Glomerular visceral epithelial cell (primary cell): Measurements from ENCODE around the gene ACVR1B.
A peak's percentile ranks its signal among the peaks of the same experiment; 100 is the strongest.

Source experiments
- DNase-seq: peaks from one replicate; pipeline ENCODE4 v3.0.0-alpha.2; 2016; ENCODE audit errors: extremely low spot score

The ACVR1B gene

GRCh38 chr12:52020539-52021336, 69.2 kb downstream of the ACVR1B start:
- peak; percentile 54 for DNase-seq

DNA sequence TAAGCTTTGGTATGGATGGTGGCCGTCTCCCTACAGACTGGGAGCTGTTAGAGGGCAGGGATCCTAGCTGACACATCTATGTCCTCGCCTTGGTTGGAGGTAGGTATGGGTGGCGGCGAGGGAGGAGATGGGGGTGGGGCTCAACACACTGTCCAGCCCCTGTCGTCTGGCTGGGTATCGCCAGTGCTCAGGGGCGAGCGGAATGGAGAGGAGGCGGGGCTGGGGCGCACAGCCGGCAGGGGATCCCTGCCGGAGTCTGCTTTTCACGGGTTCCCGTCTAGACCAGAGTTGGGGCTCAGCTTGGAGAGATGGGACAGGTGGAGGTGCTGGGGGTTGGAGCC, 71.3 kb downstream of the ACVR1B start:
- DNase-seq = no peak

- peak; percentile 80 for DNase-seq
Observed at GRCh38 chr12:52023182-52023975, 71.9 kb downstream of the ACVR1B start.

DNA sequence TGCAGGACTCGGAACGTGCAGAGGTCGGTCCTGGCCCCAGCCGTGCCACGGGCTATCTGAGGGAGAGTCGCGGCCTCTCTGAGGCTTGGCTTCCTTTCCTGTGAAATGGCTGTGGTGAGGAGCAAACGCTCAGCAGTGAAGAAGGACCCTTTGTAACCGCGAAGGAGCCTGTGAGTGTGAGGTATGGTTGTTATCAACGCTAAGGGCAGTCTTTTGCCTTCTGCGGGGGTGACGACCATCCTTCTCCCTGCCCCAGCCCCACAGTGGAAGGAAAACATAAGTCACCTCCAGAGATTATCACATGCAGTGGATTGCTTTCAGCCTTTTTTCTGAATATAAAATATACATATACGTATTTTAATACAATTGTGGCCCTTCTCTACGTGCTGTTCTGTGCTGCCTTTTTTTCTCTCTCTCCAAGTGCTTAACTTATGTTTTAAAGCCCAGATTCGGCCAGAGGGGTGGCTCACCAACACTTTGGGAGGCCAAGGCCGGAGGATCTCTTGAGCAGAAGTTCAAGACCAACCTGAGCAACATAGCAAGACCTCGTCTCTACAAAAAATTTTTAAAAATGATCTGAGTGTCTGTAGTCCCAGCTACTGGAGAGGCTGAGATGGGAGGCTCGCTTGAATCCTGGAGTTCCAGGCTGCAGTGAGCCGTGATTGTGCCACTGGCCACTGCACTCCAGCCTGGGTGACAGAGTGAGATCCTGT, 72.6 kb downstream of the ACVR1B start:
- DNase-seq = no peak

DNA sequence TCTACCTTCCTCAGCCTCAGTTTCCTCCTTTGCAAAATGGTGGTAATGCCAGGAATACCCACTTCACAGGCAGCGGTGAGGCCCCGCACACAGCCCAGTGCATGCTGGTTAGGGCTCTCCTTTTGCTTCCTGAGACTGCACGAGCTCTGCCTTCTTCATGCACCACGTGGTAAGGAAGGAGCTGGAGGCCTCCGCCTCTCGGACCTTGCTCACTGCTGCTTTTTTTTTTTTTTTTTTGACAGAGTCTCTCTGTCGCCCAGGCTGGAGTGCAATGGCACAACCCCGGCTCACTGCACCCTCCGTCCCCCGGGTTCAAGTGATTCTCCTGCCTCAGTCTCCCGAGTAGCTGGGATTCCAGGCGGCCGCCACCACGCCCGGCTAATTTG, 73.3 kb downstream of the ACVR1B start:
- no peak for DNase-seq

DNA sequence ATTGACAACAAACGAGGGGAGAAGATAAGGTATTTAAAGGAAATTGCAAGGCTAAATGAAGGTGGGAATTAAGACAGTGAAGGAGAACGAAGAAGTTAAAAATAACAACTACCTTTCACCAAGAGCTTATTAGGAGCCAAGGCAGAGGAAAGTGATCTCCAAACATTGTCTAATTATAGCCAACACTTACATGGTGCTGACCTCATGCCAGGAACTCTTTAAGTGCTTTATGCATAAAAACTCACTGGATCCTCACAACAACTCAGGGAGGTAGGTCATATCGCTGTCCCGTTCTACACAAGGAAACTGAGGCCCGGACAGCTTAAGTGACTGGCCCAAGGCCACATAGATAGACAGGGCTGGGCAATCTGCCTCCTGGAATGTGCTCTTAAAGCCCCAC, 74.8 kb downstream of the ACVR1B start:
- DNase-seq = no peak

GRCh38 chr12:52027085-52027843, 75.8 kb downstream of the ACVR1B start:
- no peak for DNase-seq

GRCh38 chr12:52029685-52030084, 78.2 kb downstream of the ACVR1B start:
- peak; percentile 31 for DNase-seq

DNA sequence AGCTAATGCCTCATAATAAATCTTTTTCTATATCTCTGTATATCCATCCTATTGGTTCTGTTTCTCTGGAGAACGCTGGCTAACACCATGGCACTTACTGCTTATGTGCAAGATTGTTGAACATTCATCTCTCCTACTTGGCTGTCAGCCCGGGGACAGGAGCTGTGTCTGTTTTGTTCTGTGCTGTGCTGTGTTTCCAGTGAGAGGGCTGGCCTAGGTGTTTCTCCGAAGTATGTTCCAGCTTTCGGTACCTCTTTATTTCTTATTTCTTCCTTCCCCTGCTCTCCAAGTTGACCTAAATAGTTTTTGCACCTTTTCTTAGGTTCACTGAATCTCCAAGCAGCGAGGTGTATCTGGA, 80.9 kb downstream of the ACVR1B start:
- no peak for DNase-seq

DNA sequence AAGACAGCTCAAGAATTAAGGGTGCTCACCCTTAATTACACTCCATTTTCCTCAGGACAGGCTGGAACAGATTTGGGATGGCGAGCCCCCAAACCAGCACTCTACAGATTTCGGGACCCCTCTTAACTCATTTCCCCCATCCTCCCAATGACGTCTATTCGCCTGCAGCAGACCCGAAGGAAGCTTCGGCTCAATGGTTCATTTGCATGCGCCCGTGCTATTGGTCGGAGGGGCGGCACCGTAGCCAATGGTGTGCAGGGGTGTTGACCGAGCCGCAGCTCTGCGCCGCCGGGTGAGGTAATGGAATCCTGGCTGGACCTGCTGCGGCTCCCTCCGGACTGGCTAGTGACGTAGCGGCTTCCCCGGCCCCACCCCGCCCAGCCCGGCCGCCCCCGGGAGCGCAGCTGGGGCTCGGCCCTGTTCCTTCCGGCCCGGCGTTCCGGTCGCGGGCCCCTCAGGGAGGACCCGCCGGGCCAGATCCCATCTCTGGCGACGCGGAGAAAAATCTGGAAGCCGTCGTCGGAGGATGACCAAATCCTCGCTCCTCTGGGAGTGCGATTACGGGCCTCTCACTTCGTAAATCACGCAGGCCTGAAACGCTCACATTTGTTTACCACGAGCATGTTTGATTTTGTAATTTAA, 81.4 kb downstream of the ACVR1B start:
- peak; percentile 95 for DNase-seq

DNA sequence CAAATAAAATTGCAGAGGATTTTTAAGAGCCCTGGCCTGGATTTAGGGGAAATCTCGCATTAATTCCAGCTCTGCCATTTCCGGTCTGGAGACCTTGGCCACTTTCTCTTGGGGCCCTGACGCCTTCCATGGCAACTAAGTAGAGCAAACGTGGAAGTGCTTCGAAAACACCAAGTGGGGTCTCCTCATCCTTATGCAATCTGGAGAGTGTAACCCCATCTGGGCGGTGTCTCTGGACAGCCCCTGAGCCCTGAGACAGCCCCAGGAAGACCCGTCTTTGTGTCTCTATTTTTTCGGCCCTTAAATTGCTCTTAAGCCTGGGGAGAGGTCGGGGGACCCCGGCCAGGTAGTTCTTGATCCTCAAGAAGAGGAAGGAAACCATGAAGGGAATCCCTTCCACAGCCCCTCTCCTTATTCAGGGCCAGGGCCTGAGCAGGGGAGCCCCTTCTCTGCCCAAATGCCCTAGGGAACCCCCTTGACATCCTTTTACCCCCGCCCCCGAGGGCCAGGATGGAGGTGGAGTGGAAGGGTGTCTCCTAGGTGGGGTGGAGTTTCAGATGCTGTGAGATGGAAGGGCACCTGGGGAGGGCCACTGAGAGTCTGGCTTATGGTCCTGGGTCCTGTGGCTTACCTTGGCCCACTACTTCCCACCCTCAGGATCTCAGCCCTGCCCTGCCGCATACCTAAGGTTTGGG, 82.1 kb downstream of the ACVR1B start:
- no peak for DNase-seq

DNA sequence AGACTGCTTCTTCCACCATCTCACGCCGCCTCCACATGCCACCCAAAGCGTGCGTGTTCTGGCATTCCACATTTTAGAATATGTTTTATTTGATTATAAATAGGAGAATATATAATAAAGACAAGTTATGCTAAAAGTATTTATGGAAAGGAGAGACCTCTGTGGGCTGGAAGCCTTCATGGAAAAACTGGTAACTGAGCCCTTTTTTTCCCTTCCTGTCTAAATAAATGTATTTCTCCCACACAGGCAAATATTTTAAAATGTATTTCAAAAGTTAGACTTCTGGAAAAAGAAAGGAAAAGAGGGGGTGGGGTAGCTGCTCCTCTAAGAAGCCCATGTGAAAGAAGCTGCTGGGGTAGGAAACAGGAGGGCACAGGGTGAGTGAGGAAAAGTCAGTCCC, 83.7 kb downstream of the ACVR1B start:
- DNase-seq = no peak

DNA sequence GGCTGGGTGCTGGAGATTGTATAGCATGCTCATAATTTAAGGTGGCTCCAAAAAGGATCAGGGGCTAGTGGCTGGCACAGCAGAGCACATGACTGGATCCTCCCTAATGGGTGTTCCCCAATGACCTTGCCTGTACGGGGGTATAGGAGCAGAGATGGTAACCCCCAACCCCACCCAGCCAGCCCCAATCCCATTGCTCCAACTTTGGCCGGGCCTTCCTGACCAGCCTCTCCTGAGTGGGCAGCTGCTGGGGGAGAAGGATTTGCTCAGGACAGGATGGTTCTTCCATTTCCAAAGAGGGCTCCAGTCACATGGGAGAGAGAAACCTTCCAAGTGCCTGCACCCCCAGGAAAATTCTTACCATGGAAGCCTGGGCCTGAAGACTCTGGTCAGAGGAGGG, 84.4 kb downstream of the ACVR1B start:
- DNase-seq = no peak

DNA sequence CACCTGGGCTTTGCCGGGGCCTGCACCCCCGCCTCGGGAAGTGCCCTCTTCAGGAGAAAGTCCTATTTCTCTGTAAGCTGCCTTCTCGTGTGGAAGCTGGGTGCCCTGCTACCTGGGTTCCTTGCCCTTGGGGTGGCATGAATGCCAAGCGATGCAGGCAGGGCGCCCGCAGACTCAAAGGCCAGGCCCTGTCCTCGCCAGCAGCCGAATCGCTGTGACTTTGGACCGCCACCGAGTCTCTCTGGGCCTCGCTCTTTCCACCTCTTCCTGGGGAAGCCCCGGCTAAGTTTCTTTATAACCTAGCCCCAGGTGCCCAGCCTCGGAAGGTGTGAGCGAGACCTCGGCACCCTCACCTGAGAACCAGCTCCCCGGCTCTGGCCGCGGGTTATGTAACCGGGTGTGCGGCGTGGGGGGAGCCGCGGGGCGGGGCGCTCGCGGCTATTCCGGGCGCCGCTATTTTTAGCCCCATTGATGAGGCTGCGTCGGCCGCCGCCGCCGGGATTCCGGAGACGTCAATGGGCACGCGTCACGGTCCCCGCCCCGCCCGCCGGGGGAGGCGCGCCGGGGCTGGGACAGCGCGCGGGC, 85.2 kb downstream of the ACVR1B start:
- DNase-seq = peak; percentile 65

- DNase-seq = peak; percentile 30
Observed at GRCh38 chr12:52037248-52037861, 85.9 kb downstream of the ACVR1B start.

DNA sequence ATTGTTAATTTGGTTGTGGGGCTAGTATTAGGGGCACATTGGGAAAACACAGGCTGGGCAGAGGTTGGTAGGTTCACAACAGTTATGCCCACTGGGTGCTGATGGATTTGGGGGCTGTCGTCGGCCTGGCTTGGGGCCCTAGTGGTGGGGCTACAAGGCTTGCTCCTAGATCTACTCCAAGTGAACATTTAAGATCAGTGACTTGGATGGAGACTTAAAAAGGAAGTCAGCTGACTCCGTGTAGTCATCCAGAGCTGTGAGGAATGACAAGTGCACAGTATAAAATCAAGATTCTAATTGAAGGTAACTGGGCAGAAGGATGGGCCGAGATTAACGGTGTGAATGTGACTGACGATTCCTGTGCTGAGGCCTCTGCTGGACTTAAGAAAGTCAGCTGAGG, 86.9 kb downstream of the ACVR1B start:
- no peak for DNase-seq

GRCh38 chr12:52041035-52041434, 89.5 kb downstream of the ACVR1B start:
- DNase-seq = no peak

GRCh38 chr12:52041695-52042123, 90.2 kb downstream of the ACVR1B start:
- DNase-seq = no peak

DNA sequence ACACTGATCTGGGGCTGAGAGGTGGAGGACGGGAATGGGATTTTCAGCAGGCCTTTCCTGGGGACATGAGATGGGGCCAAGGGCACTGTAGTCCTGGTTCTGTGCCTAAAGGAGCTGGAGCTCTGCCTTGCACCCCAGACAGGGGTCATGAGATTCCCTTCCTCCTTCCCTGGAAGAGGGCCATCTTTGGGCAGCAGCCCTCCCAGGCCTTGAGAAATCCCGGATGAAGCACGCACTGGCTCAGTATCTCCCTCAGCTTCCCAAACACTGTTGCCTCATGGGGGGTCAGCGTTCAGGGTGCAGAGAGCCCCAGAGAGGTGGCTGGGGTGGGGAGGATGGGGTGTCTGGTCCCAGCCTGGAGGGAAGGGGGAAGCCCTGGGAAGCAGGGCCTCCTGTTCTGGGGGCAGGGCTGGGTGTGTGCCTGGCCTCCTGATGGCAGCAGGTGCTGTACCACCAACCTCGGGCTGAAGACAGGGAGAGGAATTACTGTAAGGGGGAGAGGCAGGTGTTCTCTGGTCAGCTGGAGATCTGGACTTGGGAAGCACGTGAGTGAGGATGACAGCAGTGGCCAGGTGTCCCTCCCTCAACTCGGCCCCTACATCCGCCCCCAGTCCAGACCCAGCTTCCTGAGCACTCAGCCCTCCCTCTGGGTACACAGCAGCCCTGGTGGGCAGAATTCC, 91.3 kb downstream of the ACVR1B start:
- no peak for DNase-seq
